Gastroesophageal sphincter (tissue), 3 donors: Measurements from ENCODE around the gene FBXL17.

Experiments used
- CTCF ChIP-seq, 4 experiments: fragments of 200-600 bp in 2 of 4; fragments of 450-650 bp in 2 of 4; sonication (generic) in 1 of 4; IDR thresholded peaks; one replicate each; pipeline ENCODE4 v1.5.1; 2017 to 2019; ENCODE audit warnings: antibody characterized with exemption in 4 of 4, mild to moderate bottlenecking in 2 of 4, moderate library complexity in 2 of 4
- EP300 ChIP-seq: sonication (generic); formaldehyde crosslinking; IDR thresholded peaks from one replicate; pipeline ENCODE4 v1.6.1; 2017; ENCODE audit warnings: antibody characterized with exemption, mild to moderate bottlenecking
- POLR2A ChIP-seq, 2 donors: fragments of 450-650 bp; IDR thresholded peaks; one replicate each; pipeline ENCODE4 v1.6.1; 2017; ENCODE audit warnings: antibody characterized with exemption in 2 of 2, mild to moderate bottlenecking in 2 of 2, moderate library complexity in 1 of 2
- POLR2AphosphoS5 ChIP-seq: sonication (generic); formaldehyde crosslinking; IDR thresholded peaks from one replicate; pipeline ENCODE4 v1.6.1; 2017; ENCODE audit warnings: antibody characterized with exemption

DNA sequence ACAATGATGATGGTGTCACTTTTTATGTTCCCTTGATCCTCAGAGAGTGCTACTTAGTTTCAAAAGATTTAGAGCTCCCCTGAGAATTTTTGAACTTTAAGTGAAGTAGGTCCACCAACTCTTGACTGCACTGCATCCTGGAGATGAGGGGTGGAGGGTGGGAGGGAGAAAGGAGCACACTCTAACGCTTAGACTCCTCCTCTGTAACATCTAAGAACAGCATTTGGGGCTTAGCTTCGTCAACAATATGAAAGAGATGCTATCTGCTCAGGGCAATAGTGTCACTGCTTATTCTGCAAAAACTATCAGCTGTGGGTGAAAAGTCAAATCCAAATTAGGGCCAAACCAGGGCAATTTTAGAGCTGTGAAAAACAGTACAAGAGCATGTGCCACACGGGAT, 468.4 kb downstream of the FBXL17 start:
- no peak for TF ChIP-seq CTCF (IDR thresholded peaks at IDR 0.05)
- TF ChIP-seq POLR2A (IDR thresholded peaks at IDR 0.05), result no peak
- TF ChIP-seq POLR2AphosphoS5, result no peak
- no peak for TF ChIP-seq EP300
